ENCODE results near the gene GALNT5.

Gene GALNT5

DNA sequence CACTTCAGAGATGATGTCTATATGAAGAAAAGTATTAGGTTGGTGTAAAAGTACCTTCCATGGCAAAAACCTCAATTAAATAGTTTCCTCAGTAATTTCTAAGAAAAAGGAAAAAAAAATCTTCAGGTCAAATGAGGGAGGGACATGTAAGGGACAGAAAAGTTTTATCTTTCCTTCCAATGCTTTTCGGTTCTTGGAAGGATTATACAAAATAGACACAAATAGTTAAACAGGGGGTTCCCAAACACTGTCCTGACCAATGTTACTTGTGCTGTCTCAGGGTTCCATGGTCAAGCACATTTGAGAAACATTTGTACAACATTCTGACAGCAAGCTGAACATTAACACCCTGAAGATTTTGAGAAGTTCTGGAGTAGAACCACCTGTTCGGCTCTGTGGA lies 46.1 kb downstream of the GALNT5 start:
- DNase-seq (ENCODE audit: low spot score) (no peak), ATAC-seq (ENCODE audit: low read depth) (no peak)
- Histone ChIP-seq H3K9me3 (ENCODE audit: severe bottlenecking) (no peaks in the 10 kb centered on the region), H3K27ac (ENCODE audit: poor library complexity, severe bottlenecking) (no peak overlapping the region), H3K4me3 (ENCODE audit: severe bottlenecking) (no peak overlapping the region), H3K27me3 (ENCODE audit: insufficient read depth, poor library complexity, severe bottlenecking) (no peaks in the 10 kb centered on the region), H3K36me3 (ENCODE audit: low read depth) (no peaks in the 10 kb centered on the region), H3K4me1 (ENCODE audit: insufficient read depth, poor library complexity, severe bottlenecking) (peaks cover 6% of the 10 kb centered on the region)
- TF ChIP-seq, protein P1, sequence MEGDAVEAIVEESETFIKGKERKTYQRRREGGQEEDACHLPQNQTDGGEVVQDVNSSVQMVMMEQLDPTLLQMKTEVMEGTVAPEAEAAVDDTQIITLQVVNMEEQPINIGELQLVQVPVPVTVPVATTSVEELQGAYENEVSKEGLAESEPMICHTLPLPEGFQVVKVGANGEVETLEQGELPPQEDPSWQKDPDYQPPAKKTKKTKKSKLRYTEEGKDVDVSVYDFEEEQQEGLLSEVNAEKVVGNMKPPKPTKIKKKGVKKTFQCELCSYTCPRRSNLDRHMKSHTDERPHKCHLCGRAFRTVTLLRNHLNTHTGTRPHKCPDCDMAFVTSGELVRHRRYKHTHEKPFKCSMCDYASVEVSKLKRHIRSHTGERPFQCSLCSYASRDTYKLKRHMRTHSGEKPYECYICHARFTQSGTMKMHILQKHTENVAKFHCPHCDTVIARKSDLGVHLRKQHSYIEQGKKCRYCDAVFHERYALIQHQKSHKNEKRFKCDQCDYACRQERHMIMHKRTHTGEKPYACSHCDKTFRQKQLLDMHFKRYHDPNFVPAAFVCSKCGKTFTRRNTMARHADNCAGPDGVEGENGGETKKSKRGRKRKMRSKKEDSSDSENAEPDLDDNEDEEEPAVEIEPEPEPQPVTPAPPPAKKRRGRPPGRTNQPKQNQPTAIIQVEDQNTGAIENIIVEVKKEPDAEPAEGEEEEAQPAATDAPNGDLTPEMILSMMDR (IDR thresholded peaks at IDR 0.05; ENCODE audit: poor library complexity, severe bottlenecking) = no peak

DNA sequence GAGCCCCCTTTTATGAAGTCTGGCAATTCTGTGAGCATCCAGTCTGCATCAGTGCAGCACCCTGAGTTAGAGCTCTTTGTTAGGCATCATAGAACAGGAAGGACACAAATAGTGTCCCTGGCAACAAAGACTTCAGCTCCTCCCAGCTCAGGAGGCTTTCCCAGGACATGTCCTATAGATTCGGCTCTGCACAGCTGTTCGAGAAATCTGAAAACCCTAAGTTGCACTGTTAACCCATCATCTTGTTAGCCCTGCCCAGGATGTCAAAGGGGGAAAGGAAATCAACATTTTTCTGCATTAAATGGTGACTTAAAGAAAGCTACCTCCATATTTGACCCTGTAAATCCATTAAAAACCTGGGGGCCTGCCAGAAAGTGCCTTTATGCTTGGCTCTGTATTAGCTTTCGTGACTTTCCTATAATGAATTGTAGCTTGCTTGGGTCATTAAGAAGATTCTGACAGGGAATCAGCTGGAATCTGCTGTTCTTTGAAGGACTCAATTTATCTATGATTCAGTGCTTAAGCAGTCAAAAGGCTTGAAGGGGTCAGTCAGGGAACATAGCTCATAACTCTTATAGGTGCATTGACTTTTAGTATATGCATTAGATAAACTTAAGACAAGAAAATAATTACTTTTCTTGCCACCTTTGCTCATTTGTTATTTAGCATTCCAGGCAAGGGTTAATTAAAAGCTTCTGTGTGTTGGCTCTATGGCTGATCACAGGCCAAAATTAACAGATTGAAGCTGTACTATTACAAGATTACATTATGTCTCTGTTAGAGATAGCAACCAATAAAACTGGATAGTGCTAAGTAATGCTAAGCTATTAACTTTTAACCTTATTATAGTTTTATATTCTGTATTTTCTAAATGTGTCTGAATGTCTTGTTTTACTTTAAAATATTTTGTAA lies 47.6 kb downstream of the GALNT5 start:
- Histone ChIP-seq H3K27me3 (ENCODE audit: insufficient read depth, poor library complexity, severe bottlenecking) (no peaks in the 10 kb centered on the region), H3K36me3 (ENCODE audit: low read depth) (no peaks in the 10 kb centered on the region), H3K9me3 (ENCODE audit: severe bottlenecking) (no peaks in the 10 kb centered on the region), H3K4me3 (ENCODE audit: severe bottlenecking) (no peak overlapping the region), H3K27ac (ENCODE audit: poor library complexity, severe bottlenecking) (no peak overlapping the region), H3K4me1 (ENCODE audit: insufficient read depth, poor library complexity, severe bottlenecking) (peaks cover 6% of the 10 kb centered on the region)
- TF ChIP-seq, protein P1 (IDR thresholded peaks at IDR 0.05; ENCODE audit: poor library complexity, severe bottlenecking) = no peak
- ATAC-seq (ENCODE audit: low read depth) = peak; percentile 76
- DNase-seq (ENCODE audit: low spot score) = no peak

DNA sequence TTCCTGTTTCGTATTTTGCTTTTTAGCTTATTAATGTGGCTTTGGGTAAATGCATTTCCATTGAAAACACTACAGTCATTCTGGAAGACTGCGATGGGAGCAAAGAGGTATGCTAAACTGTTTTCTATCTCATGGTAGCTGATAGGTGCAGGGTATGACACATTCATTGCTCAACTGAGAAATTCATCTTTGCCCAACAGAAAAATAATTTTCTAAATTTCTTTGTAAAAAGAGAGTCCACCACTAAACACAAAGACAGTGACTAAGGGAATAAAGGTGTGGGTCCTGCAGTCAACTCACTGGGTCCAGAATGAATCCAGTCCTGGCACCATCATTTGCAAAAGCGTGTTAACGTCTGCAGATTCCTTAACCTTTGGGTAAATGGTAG lies 48.2 kb downstream of the GALNT5 start:
- Histone ChIP-seq H3K4me3 (ENCODE audit: severe bottlenecking) (no peak overlapping the region), H3K9me3 (ENCODE audit: severe bottlenecking) (no peaks in the 10 kb centered on the region), H3K27ac (ENCODE audit: poor library complexity, severe bottlenecking) (no peak overlapping the region), H3K27me3 (ENCODE audit: insufficient read depth, poor library complexity, severe bottlenecking) (no peaks in the 10 kb centered on the region), H3K4me1 (ENCODE audit: insufficient read depth, poor library complexity, severe bottlenecking) (peaks cover 6% of the 10 kb centered on the region), H3K36me3 (ENCODE audit: low read depth) (no peaks in the 10 kb centered on the region)
- no peak for ATAC-seq (ENCODE audit: low read depth)
- TF ChIP-seq, protein P1 (IDR thresholded peaks at IDR 0.05; ENCODE audit: poor library complexity, severe bottlenecking) = no peak
- no peak for DNase-seq (ENCODE audit: low spot score)

DNA sequence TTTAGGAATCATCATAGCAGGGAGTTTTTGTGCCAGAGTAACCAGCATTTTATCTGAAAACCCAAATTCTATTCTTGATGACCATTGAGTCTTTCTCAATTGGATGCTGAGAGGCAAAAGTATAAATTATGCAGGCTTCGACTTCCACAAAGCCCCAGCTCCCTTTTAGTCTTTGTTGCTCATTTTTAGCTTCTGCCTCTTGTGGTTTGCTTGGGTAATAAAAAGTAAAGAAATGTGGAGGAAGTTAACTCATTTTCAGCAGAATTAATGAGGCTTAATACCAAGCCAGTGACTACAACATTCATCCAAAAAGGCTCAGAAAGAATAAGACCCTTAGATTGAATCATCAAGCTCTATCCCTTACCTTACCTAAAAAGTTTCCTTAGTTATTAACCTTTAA lies 49.5 kb downstream of the GALNT5 start:
- TF ChIP-seq, protein P1 (IDR thresholded peaks at IDR 0.05; ENCODE audit: poor library complexity, severe bottlenecking) = peak; percentile 7
- Histone ChIP-seq H3K4me3 (ENCODE audit: severe bottlenecking) (no peak overlapping the region), H3K9me3 (ENCODE audit: severe bottlenecking) (no peaks in the 10 kb centered on the region), H3K36me3 (ENCODE audit: low read depth) (no peaks in the 10 kb centered on the region), H3K27ac (ENCODE audit: poor library complexity, severe bottlenecking) (no peak overlapping the region), H3K4me1 (ENCODE audit: insufficient read depth, poor library complexity, severe bottlenecking) (peaks cover 6% of the 10 kb centered on the region), H3K27me3 (ENCODE audit: insufficient read depth, poor library complexity, severe bottlenecking) (no peaks in the 10 kb centered on the region)
- ATAC-seq (ENCODE audit: low read depth) (no peak), DNase-seq (ENCODE audit: low spot score) (no peak)

DNA sequence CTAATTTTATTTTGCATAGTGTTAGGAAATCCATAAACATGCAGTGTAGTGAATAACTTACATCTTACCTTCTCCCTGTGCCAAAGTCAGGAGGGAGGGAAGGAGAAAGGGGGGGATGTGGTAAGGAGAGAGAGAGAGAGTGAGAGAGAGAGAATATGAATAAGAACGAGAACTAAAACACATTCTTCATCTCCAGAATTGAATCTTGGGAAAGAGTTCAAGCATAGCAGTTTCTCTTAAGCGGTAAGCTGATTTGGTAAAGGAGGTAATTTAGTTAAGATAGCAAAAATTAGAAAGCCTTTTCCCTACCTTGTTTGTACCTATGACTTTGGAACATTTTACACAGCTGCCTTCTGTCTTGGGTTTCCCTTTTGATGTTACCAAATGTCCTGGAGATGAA lies 52.4 kb downstream of the GALNT5 start:
- Histone ChIP-seq H3K4me3 (ENCODE audit: severe bottlenecking) (no peak overlapping the region), H3K27me3 (ENCODE audit: insufficient read depth, poor library complexity, severe bottlenecking) (no peaks in the 10 kb centered on the region), H3K36me3 (ENCODE audit: low read depth) (no peaks in the 10 kb centered on the region), H3K4me1 (ENCODE audit: insufficient read depth, poor library complexity, severe bottlenecking) (peaks cover 6% of the 10 kb centered on the region), H3K9me3 (ENCODE audit: severe bottlenecking) (no peaks in the 10 kb centered on the region), H3K27ac (ENCODE audit: poor library complexity, severe bottlenecking) (no peak overlapping the region)
- DNase-seq (ENCODE audit: low spot score) (no peak), ATAC-seq (ENCODE audit: low read depth) (no peak)
- TF ChIP-seq, protein P1 (IDR thresholded peaks at IDR 0.05; ENCODE audit: poor library complexity, severe bottlenecking) = no peak

All from RWPE2 (cell line).